H9 (cell line): ENCODE results near the gene IDH2. TPM values are rescaled to one million over a fixed set of nuclear protein-coding genes. Genes with fewer than 3 reads are reported as not detected.

Experiments used
- DNase-seq: peaks from one replicate; pipeline ENCODE4 v3.0.0-alpha.2; 2017
- H2AFZ ChIP-seq: one replicate; pipeline ENCODE4 v1.6.1; 2013; ENCODE audit warnings: mild to moderate bottlenecking, low read length, control low read depth, moderate library complexity
- H2AK5ac ChIP-seq: 2 replicates; pipeline ENCODE4 v1.6.1; 2013; ENCODE audit warnings: low read length, control low read depth, mixed read lengths; ENCODE audit not compliant: insufficient read length
- H2BK120ac ChIP-seq: one replicate; pipeline ENCODE4 v1.6.1; 2013; ENCODE audit warnings: low read depth, mild to moderate bottlenecking, low read length, control low read depth, inconsistent platforms; ENCODE audit not compliant: poor library complexity, severe bottlenecking
- H2BK12ac ChIP-seq: 2 replicates; pipeline ENCODE4 v1.6.1; 2013; ENCODE audit warnings: low read length, control low read depth, mixed read lengths, low read depth; ENCODE audit not compliant: insufficient read length
- H2BK15ac ChIP-seq: 2 replicates; pipeline ENCODE4 v1.6.1; 2013; ENCODE audit warnings: low read depth, low read length, control low read depth
- H2BK20ac ChIP-seq: one replicate; pipeline ENCODE4 v1.6.1; 2013; ENCODE audit warnings: low read depth, mild to moderate bottlenecking, low read length, control low read depth, inconsistent platforms; ENCODE audit not compliant: poor library complexity, severe bottlenecking
- H2BK5ac ChIP-seq: 2 replicates; pipeline ENCODE4 v1.6.1; 2013; ENCODE audit warnings: low read length, control low read depth, mixed read lengths; ENCODE audit not compliant: insufficient read length
- H3K14ac ChIP-seq: 2 replicates; pipeline ENCODE4 v1.6.1; 2013; ENCODE audit warnings: low read length, control low read depth; ENCODE audit not compliant: insufficient read depth
- H3K18ac ChIP-seq: 2 replicates; pipeline ENCODE4 v1.6.1; 2013; ENCODE audit warnings: low read depth, mild to moderate bottlenecking, mixed read lengths, low read length, control low read depth; ENCODE audit not compliant: insufficient read length
- H3K23ac ChIP-seq: 2 replicates; pipeline ENCODE4 v1.6.1; 2013; ENCODE audit warnings: low read length, control low read depth, mixed read lengths, low read depth; ENCODE audit not compliant: insufficient read length
- H3K23me2 ChIP-seq: 2 replicates; pipeline ENCODE4 v1.6.1; 2013; ENCODE audit warnings: low read depth, mild to moderate bottlenecking, mixed read lengths, low read length, control low read depth; ENCODE audit not compliant: insufficient read length, poor library complexity, severe bottlenecking
- H3K27ac ChIP-seq: 2 replicates; pipeline ENCODE4 v1.5.1; 2013; ENCODE audit warnings: low read length, control low read depth, mixed read lengths, low read depth; ENCODE audit not compliant: insufficient read length
- H3K27me3 ChIP-seq: 2 replicates; pipeline ENCODE4 v1.6.1; 2013; ENCODE audit warnings: low read length, control low read depth, inconsistent platforms; ENCODE audit not compliant: insufficient read depth
- H3K4ac ChIP-seq: 2 replicates; pipeline ENCODE4 v1.6.1; 2013; ENCODE audit warnings: low read depth, mild to moderate bottlenecking, control low read depth, inconsistent platforms, low read length, moderate library complexity
- H3K4me1 ChIP-seq: 2 replicates; pipeline ENCODE4 v1.6.1; 2013; ENCODE audit warnings: low read length, control low read depth, inconsistent platforms; ENCODE audit not compliant: insufficient read depth
- H3K4me2 ChIP-seq: 2 replicates; pipeline ENCODE4 v1.6.1; 2013; ENCODE audit warnings: low read length, control low read depth, mixed read lengths; ENCODE audit not compliant: insufficient read length, insufficient read depth
- H3K56ac ChIP-seq: 2 replicates; pipeline ENCODE4 v1.6.1; 2013; ENCODE audit warnings: low read depth, mild to moderate bottlenecking, mixed read lengths, low read length, control low read depth; ENCODE audit not compliant: insufficient read length
- H3K79me1 ChIP-seq: 2 replicates; pipeline ENCODE4 v1.6.1; 2013; ENCODE audit warnings: low read depth, mild to moderate bottlenecking, moderate library complexity, low read length, control low read depth, inconsistent platforms; ENCODE audit not compliant: insufficient read depth, poor library complexity, severe bottlenecking
- H3K79me2 ChIP-seq: 2 replicates; pipeline ENCODE4 v1.6.1; 2013; ENCODE audit warnings: low read length, control low read depth, inconsistent platforms; ENCODE audit not compliant: insufficient read depth
- H3K9ac ChIP-seq: 2 replicates; pipeline ENCODE4 v1.6.1; 2013; ENCODE audit warnings: low read length, control low read depth, mixed read lengths; ENCODE audit not compliant: insufficient read length; ENCODE audit errors: extremely low read depth
- H3K9me3 ChIP-seq: one replicate; pipeline ENCODE4 v1.6.1; 2013; ENCODE audit warnings: low read depth, low read length, inconsistent platforms; ENCODE audit not compliant: control insufficient read depth
- H3T11ph ChIP-seq: one replicate; pipeline ENCODE4 v1.6.1; 2013; ENCODE audit warnings: mild to moderate bottlenecking, low read length, control low read depth, inconsistent platforms
- H4K20me1 ChIP-seq: one replicate; pipeline ENCODE4 v1.6.1; 2013; ENCODE audit not compliant: control insufficient read depth, insufficient read length, insufficient read depth
- H4K5ac ChIP-seq: 2 replicates; pipeline ENCODE4 v1.6.1; 2013; ENCODE audit warnings: low read depth, mild to moderate bottlenecking, mixed read lengths, low read length, control low read depth; ENCODE audit not compliant: insufficient read length
- H4K8ac ChIP-seq: replicated peaks from 2 replicates; pipeline ENCODE4 v1.6.1; 2013; ENCODE audit warnings: low read length, control low read depth, mixed read lengths, low read depth; ENCODE audit not compliant: insufficient read length
- H4K91ac ChIP-seq: 2 replicates; pipeline ENCODE4 v1.6.1; 2013; ENCODE audit warnings: low read depth, mild to moderate bottlenecking, moderate library complexity, mixed read lengths, low read length, control low read depth; ENCODE audit not compliant: insufficient read length
- H3K27ac Mint-ChIP-seq, 3 experiments: 2 replicates in 2 of 3; 3 replicates in 1 of 3; pipeline ENCODE4 v1.8.0; 2020 to 2021; ENCODE audit warnings: mixed read lengths in 3 of 3, mild to moderate bottlenecking in 1 of 3, moderate library complexity in 1 of 3
- H3K27me3 Mint-ChIP-seq: 2 replicates; pipeline ENCODE4 v1.8.0; 2021; ENCODE audit warnings: low read depth, mild to moderate bottlenecking, moderate library complexity, mixed read lengths
- H3K36me3 Mint-ChIP-seq, 3 experiments: 2 replicates in 2 of 3; 3 replicates in 1 of 3; pipeline ENCODE4 v1.8.0; 2020 to 2021; ENCODE audit warnings: low read depth in 3 of 3, mixed read lengths in 3 of 3; ENCODE audit not compliant: insufficient read depth in 1 of 3
- H3K4me1 Mint-ChIP-seq, 2 experiments: 2 replicates each; pipeline ENCODE4 v1.8.0; 2020; ENCODE audit warnings: mixed read lengths in 2 of 2
- H3K4me3 Mint-ChIP-seq, 2 experiments: 2 replicates in 1 of 2; 3 replicates in 1 of 2; pipeline ENCODE4 v1.8.0; 2020 to 2021; ENCODE audit warnings: mild to moderate bottlenecking in 2 of 2, mixed read lengths in 2 of 2, moderate library complexity in 1 of 2
- H3K9me3 Mint-ChIP-seq, 2 experiments: 2 replicates in 1 of 2; 3 replicates in 1 of 2; pipeline ENCODE4 v1.8.0; 2020; ENCODE audit warnings: mild to moderate bottlenecking in 2 of 2, mixed read lengths in 2 of 2, moderate library complexity in 1 of 2
- CTCF ChIP-seq: fragments of 200-600 bp; sonication (generic); conservative IDR thresholded peaks from 3 replicates; pipeline ENCODE4 v1.8.0; 2021; ENCODE audit warnings: antibody characterized with exemption, mild to moderate bottlenecking
- WGBS: extraction: QIAGEN DNeasy Blood & Tissue Kit; methylation state at CpG from one replicate; pipeline ENCODE4 v1.1.7; 2013; ENCODE audit warnings: missing lambda C conversion rate, low lambda C conversion rate, mixed read lengths; ENCODE audit not compliant: insufficient read length; ENCODE audit errors: extremely low coverage; 5-methylcytosine and 5-hydroxymethylcytosine counted together
- total RNA-seq: library from RNA; stranded (reverse); gene quantifications from 2 replicates; pipeline ENCODE4 v1.2.1, GENCODE V29; 2021

The IDH2 gene
- total RNA-seq, 1 experiment from 2014 or later = 57.7 TPM

GRCh38 chr15:90080818-90081393 is 21.4 kb downstream of the IDH2 start:
- peaks cover 12 to 26% of the 10 kb centered on the region in 2 experiments for H3K4me1 Mint-ChIP-seq
- Histone ChIP-seq H3K27me3 (no peaks in the 10 kb centered on the region), H3T11ph (no peak overlapping the region), H3K4me2 (no peak overlapping the region), H2BK12ac (no peak overlapping the region), H3K18ac (no peak overlapping the region), H3K56ac (no peak overlapping the region), H3K9ac (no peak overlapping the region), H2AFZ (no peak overlapping the region), H2BK20ac (no peak overlapping the region), H2BK5ac (no peak overlapping the region), H3K79me1 (no peaks in the 10 kb centered on the region), H3K23me2 (no peaks in the 10 kb centered on the region), H4K8ac (no peak overlapping the region), H2AK5ac (no peak overlapping the region), H3K4ac (no peak overlapping the region), H3K23ac (no peak overlapping the region), H4K91ac (no peak overlapping the region), H3K27ac (no peak overlapping the region), H4K20me1 (no peaks in the 10 kb centered on the region), H3K9me3 (no peaks in the 10 kb centered on the region), H3K79me2 (no peaks in the 10 kb centered on the region), H3K4me1 (no peaks in the 10 kb centered on the region; the same call in 1 of the 2 replicates), H2BK15ac (no peak overlapping the region), H3K14ac (no peak overlapping the region), H2BK120ac (no peak overlapping the region), H4K5ac (no peak overlapping the region)
- H3K27ac Mint-ChIP-seq = no peak overlapping the region
- WGBS = no CpG with 5 or more reads among the region's 11 CpGs
- no peak for TF ChIP-seq CTCF
- no peak for DNase-seq
- no peak overlapping the region for H3K4me3 Mint-ChIP-seq
- H3K27me3 Mint-ChIP-seq = no peaks in the 10 kb centered on the region
- peaks cover 4 to 18% (median 16%) of the 10 kb centered on the region in 3 experiments; a peak in 4 of 7 replicates for H3K36me3 Mint-ChIP-seq
- no peaks in the 10 kb centered on the region for H3K9me3 Mint-ChIP-seq
